Measurements from ENCODE around the gene TINCR.

The TINCR gene

DNA sequence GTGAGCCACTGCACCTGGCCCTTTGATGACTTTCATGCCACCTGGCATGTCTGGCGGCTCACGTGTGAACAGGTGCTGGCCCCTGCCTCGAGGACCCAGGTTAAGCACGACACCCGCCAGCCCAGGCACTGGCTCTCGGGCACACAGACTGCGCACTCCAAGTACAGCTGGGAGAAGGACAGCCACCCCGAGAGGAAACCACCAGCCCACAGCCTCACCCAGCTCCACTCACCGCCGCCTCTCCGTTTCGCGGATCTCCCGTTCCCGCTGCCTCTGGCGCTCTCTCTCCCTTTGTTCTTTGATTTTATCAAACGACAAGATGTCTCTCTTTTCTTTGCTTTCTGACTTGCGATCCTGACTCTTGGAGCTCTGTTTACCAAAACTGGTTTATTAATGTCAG is 27.4 kb upstream of the TINCR start:
- no peak for DNase-seq (ENCODE audit: extremely low spot score)
- CTCF ChIA-PET = interaction anchor here (1.1 kb wide), 1 partner anchor 16 kb away, joined by 3 read pairs; no protein-coding TSS in a partner anchor
- POLR2A ChIA-PET = no interaction called here
- TF ChIP-seq CTCF (IDR thresholded peaks at IDR 0.05; ENCODE audit: control extremely low read depth, extremely low read depth, low read depth, missing control alignments) = no peak

- no peak for DNase-seq (ENCODE audit: extremely low spot score)
- no peak for TF ChIP-seq CTCF (IDR thresholded peaks at IDR 0.05; ENCODE audit: control extremely low read depth, extremely low read depth, low read depth, missing control alignments)
- ChIA-PET CTCF (interaction anchor here (1.1 kb wide), 1 partner anchor 15 kb away, joined by 3 read pairs; no protein-coding TSS in a partner anchor), POLR2A (interaction anchor here (0.6 kb wide), 1 partner anchor 944 kb away, joined by 5 read pairs; no protein-coding TSS in a partner anchor)
Measured at GRCh38 chr19:5594521-5594950, 26.8 kb upstream of the TINCR start.

GRCh38 chr19:5593343-5594255 is 25.8 kb upstream of the TINCR start:
- no peak for TF ChIP-seq CTCF (IDR thresholded peaks at IDR 0.05; ENCODE audit: control extremely low read depth, extremely low read depth, low read depth, missing control alignments)
- ChIA-PET POLR2A (interaction anchor here (0.6 kb wide), 1 partner anchor 945 kb away, joined by 5 read pairs; no protein-coding TSS in a partner anchor), CTCF (interaction anchor here (0.9 to 1.4 kb wide), 2 partner anchors 11 to 237 kb away, joined by 3 to 4 read pairs; no protein-coding TSS in a partner anchor)
- no peak for DNase-seq (ENCODE audit: extremely low spot score)

- POLR2A ChIA-PET = no interaction called here
Measured at GRCh38 chr19:5592531-5593342, 25.0 kb upstream of the TINCR start.

DNA sequence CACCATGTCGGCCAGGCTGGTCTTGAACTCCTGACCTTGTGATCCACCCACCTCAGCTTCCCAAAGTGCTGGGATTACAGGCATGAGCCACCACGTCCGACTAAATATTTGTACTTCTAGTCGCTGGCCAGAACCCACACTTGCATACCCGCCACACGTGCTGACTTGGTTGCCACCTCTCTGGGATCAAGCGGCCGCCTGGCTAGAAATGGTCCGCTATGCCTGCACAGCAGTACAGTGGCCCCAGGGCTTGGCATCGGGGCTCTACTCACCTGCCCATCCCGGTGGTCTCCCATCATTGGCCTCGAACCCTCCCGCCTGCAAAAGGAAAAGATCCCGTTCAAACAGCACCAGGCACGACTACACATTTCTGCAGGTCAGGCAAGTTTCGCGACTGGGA is 23.7 kb upstream of the TINCR start:
- POLR2A ChIA-PET = no interaction called here
- CTCF ChIA-PET = no interaction called here
- no peak for DNase-seq (ENCODE audit: extremely low spot score)
- no peak for TF ChIP-seq CTCF (IDR thresholded peaks at IDR 0.05; ENCODE audit: control extremely low read depth, extremely low read depth, low read depth, missing control alignments)

More at GRCh38 chr19:5592531-5593342, 25.0 kb upstream of the TINCR start:
- CTCF ChIA-PET = interaction anchor here (0.9 to 1.4 kb wide), 2 partner anchors 12 to 236 kb away, joined by 3 to 4 read pairs; no protein-coding TSS in a partner anchor
- no peak for TF ChIP-seq CTCF (IDR thresholded peaks at IDR 0.05; ENCODE audit: control extremely low read depth, extremely low read depth, low read depth, missing control alignments)
- no peak for DNase-seq (ENCODE audit: extremely low spot score)

GRCh38 chr19:5590865-5591154 is 23.1 kb upstream of the TINCR start:
- DNase-seq (ENCODE audit: extremely low spot score) = no peak
- ChIA-PET CTCF (no interaction called here), POLR2A (no interaction called here)
- no peak for TF ChIP-seq CTCF (IDR thresholded peaks at IDR 0.05; ENCODE audit: control extremely low read depth, extremely low read depth, low read depth, missing control alignments)
